ENCODE results near the gene GNA12.

- TF ChIP-seq, protein P1, sequence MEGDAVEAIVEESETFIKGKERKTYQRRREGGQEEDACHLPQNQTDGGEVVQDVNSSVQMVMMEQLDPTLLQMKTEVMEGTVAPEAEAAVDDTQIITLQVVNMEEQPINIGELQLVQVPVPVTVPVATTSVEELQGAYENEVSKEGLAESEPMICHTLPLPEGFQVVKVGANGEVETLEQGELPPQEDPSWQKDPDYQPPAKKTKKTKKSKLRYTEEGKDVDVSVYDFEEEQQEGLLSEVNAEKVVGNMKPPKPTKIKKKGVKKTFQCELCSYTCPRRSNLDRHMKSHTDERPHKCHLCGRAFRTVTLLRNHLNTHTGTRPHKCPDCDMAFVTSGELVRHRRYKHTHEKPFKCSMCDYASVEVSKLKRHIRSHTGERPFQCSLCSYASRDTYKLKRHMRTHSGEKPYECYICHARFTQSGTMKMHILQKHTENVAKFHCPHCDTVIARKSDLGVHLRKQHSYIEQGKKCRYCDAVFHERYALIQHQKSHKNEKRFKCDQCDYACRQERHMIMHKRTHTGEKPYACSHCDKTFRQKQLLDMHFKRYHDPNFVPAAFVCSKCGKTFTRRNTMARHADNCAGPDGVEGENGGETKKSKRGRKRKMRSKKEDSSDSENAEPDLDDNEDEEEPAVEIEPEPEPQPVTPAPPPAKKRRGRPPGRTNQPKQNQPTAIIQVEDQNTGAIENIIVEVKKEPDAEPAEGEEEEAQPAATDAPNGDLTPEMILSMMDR (conservative IDR thresholded peaks at IDR 0.05), result no peak
- TF ChIP-seq ZFX (IDR thresholded peaks at IDR 0.05), result no peak
Observed at GRCh38 chr7:2815875-2816245, 28.2 kb downstream of the GNA12 start.
